SH-SY5Y (cell line): Measurements from ENCODE around the gene CHAMP1.

ENCODE experiments used
- GATA2 ChIP-seq: IDR thresholded peaks from 2 replicates; pipeline ENCODE4 v1.6.1; 2011; ENCODE audit warnings: mild to moderate bottlenecking, low read depth, low read length
- GATA3 ChIP-seq: IDR thresholded peaks from 2 replicates; pipeline ENCODE4 v1.6.1; 2011; ENCODE audit warnings: low read depth, mild to moderate bottlenecking, low read length, moderate library complexity

CHAMP1 gene

GRCh38 chr13:114286808-114287207 lies 27.5 kb upstream of the CHAMP1 start:
- TF ChIP-seq GATA2: no peak
- TF ChIP-seq GATA3: no peak

- no peak for TF ChIP-seq GATA3
- TF ChIP-seq GATA2: no peak
Measured at GRCh38 chr13:114288157-114288591, 26.1 kb upstream of the CHAMP1 start.

DNA sequence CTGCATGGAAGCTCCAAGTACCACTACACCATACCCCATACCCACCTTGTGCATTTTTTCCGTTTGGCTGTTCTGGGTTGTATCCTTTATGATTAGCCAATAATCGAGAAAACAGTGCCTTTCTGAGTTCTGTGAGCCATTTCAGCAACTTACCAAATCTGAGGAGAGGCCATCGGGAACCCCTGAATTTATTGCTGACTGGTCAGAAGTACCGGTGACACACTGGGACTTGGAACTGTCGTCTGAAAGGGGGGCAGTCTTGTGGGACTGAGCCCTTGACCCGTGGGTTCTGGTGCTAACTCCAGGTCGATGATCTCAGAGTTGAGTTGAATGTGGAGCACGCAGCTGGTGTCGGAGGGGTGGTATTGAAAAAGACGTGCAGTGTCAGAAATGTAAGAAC lies 17.9 kb upstream of the CHAMP1 start:
- no peak for TF ChIP-seq GATA2
- no peak for TF ChIP-seq GATA3

- no peak for TF ChIP-seq GATA2
- no peak for TF ChIP-seq GATA3
Measured at GRCh38 chr13:114296902-114297301, 17.4 kb upstream of the CHAMP1 start.

- TF ChIP-seq GATA3 (no peak), GATA2 (no peak)
Measured at GRCh38 chr13:114298866-114299265, 15.4 kb upstream of the CHAMP1 start.

- TF ChIP-seq GATA2 (no peak), GATA3 (no peak)
Measured at GRCh38 chr13:114299604-114300305, 14.5 kb upstream of the CHAMP1 start.

- TF ChIP-seq GATA2 (no peak), GATA3 (no peak)
Measured at GRCh38 chr13:114303700-114304327, 10.5 kb upstream of the CHAMP1 start.

GRCh38 chr13:114304346-114305034 lies 9.8 kb upstream of the CHAMP1 start:
- no peak for TF ChIP-seq GATA2
- no peak for TF ChIP-seq GATA3

GRCh38 chr13:114309086-114309485 lies 5.2 kb upstream of the CHAMP1 start:
- TF ChIP-seq GATA2: no peak
- TF ChIP-seq GATA3: no peak

DNA sequence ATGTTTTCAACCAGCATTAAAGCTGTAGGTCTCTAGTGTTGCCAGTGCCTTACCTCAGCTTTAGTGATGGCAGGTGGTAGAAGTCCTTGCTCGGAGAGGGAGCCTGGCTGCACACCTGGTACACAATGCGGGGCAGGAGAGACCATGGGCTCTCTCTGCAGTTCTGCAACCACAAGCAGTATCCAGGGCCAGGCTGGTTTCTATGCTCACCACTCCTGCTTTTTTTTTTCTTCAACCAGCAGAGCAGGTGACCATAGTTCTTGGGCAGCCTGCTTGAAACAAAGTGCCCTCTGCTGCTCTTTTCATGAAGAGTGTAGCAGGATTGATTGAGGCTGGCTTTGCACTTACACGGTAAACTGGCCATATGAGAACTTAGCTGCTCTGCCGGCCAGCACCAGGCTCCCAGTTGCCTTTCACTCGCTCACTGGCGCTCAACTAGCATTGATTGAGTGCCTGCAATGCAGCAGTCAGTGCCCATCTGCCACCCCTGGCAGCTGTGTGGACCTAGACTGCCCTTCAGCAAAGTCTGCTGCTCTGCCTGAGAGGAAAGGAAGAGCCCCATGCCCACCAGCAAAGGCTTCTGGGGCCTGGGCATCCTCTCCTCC lies 4.4 kb upstream of the CHAMP1 start:
- TF ChIP-seq GATA2: no peak

- no peak for TF ChIP-seq GATA2
- no peak for TF ChIP-seq GATA3
Measured at GRCh38 chr13:114310956-114311355, 3.3 kb upstream of the CHAMP1 start.

DNA sequence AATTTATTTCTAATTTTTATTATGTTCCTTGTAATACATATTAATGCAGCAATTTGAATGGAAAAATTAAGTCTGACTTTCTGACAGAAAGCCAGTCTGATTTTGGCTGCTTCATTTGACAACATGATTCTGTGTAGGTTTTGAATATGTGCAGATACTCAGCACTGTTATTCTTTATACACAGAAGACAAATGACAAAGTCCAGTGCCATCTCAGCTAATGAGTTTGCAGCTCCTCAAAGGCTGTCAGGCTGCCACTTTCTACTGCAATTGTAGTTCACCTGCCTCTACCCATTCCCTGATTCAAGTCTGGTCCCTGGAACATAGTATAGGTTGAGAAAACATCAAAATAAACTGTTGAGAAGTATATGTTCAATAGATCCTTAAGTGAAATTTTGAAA lies 2.9 kb upstream of the CHAMP1 start:
- no peak for TF ChIP-seq GATA3
- TF ChIP-seq GATA2: no peak

DNA sequence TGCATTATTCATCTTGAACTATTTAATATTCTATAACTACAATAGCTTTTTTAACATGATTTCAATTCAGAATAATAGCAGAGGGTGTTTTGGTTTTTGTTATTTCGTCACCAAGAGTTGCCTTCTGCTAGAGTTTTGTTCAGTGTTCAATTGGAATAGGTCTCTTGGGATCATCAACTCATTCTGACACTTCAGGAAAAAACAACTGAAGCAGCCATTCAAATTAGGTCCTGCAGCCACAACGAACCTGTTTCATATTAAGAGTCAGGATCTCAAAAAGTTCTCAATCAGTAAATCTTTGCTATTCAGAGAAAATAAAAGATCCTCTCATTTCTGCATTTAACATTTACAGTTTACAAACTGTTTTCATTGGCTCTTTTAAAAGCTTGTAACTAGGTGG lies 2.4 kb upstream of the CHAMP1 start:
- TF ChIP-seq GATA3 (no peak), GATA2 (no peak)

DNA sequence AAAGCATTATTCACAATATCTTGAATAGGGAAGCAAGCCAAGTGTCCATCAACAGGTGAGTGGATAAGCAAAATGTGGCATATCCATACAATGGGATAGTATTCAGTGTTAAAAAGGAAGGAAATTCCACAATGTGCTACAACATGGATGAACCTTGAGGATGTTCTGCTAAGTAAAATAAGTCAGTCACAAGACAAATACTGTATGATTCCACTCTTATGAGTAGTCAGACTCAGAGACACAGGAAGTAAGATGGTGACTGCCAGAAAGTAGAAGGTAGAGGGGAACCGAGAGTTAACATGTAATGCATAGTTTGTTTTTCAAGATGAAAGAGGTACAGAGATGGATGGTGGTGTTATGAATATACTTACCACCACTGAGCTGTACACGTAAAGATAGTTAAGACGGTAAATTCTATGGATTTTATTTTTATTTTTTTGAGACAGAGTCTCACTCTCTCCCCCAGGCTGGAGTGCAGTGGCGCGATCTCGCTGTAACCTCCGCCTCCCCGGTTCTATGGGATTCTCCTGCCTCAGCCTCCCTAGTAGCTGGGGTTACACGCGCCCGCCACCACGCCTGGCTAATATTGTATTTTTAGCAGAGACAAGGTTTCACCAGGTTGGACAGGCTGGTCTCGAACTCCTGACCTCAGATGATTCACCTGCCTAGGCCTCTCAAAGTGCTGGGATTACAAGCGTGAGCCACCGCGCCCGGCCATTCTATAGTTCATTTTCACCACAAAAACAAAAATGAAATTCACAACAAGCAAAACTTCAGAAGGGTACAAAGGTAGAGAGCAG lies 1.0 kb upstream of the CHAMP1 start:
- TF ChIP-seq GATA3: no peak
- no peak for TF ChIP-seq GATA2
